ENCODE results near the gene SLC25A21. TPM values are rescaled to one million over a fixed set of nuclear protein-coding genes. Genes with fewer than 3 reads are reported as not detected.
"Not testable (repeated sequence)": the region's sequence is repeated elsewhere in the genome, so short reads cannot be mapped to it uniquely, and the experiment has no call there.

Gene SLC25A21
- total RNA-seq, 1 donor from 2014 or later: 0.89 TPM

DNA sequence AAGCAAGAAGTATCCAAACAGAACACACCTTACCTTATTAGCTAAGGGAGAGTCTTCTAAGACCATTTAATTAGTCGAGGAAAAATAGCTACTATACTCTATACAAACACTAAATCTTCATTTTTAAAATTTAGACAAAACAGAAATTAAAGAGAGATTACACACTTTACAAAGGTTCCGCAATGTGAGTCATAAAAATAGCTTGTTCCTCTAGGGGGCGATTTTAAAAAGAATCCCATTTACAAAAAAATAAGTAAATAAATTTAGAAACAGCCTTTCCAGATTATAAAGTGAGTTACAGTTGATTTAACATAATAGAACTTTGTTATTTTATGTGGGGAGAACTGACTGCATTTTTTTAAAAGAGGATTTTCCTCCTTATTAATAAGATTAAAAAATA is 309.1 kb downstream of the SLC25A21 start:
- intact Hi-C loops (cut with micrococcal nuclease): no loop called here
- DNase-seq: no peak
- no peak for ATAC-seq

DNA sequence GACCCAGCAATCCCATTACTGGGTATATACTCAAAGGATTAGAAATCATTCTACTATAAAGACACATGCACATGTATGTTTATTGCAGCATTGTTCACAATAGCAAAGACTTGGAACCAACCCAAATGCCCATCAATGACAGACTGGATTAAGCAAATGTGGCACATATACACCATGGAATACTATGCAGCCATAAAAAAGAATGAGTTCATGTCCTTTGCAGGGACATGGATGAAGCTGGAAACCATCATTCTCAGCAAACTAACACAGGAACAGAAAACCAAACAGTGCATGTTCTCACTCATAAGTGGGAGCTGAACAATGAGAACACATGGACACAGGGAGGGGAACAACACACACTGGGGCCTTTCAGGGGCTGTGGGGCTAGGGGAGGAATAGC is 310.2 kb downstream of the SLC25A21 start:
- intact Hi-C loops (cut with micrococcal nuclease); DNase-seq; ATAC-seq: not testable (repeated sequence)

DNA sequence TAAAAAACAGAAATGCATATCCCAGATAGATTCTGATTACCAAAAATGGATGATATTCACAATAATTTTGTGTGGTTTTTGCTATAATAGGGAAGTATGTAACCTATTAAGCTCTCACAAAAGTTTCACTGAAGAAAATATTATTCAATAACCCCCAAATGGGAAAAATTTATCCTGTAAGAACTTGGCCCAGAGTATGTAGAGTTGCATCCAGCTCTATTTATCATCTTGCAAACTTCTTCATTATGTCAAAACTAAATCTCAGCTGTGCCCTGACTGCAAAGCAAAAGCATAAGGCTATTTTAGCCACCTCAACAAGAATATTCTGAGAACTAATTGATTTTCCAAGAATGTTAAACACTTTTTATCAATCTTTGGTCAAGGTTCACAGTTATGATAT is 311.6 kb downstream of the SLC25A21 start:
- intact Hi-C loops (cut with micrococcal nuclease): no loop called here

DNA sequence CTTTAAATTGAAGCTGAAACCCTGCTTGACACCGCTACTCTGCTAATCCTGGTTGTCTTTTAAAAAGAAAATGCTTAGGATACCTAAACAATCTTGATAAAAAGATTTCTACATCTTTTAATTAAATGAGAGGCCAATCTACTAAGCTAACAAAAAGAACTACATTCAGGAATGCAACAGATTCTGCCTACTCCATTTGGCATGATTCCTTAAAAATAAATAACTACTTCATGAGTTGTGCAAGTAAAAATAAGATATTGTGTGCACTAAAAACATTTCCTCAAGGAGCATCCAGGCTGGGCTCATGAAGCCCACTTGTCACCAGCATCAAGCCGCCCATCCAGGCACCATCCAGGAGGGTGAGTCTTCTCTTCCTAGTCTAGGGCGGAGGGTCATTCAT is 313.3 kb downstream of the SLC25A21 start:
- no peak for ATAC-seq
- no peak for DNase-seq
- intact Hi-C loops (cut with micrococcal nuclease): no loop called here

More for the DNA sequence above, 311.6 kb downstream of the SLC25A21 start:
- ATAC-seq: no peak
- DNase-seq: no peak

DNA sequence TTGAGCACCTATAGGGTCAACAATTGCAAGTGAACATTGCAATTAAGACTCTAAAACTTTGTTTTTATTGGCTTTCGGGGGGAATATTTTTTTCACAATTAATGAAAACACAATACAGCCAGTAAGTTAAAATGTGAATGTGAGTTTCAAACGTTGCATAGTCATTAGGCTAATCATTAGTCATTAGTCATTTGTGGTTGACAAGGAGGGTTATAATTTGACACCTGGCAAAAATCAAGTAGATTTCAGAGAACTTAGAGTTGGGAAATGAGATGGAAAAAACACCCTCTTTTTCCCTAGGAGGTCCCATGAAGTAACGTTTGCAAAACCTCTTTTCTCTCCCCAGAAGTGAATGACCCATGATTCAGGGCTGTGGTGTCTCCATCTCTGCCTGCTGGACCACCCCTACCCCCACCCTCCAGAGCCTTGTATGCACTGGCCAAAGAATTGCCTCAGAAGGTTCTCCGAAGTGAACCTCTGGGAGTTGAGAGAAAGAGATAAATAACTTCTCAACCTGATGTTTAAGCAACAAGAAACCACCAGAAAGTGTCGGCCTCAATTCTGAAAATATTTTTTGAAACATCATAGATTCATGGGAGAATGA is 314.5 kb downstream of the SLC25A21 start:
- intact Hi-C loops (cut with micrococcal nuclease): no loop called here
- DNase-seq (no peak), ATAC-seq (peak; percentile 75)

DNA sequence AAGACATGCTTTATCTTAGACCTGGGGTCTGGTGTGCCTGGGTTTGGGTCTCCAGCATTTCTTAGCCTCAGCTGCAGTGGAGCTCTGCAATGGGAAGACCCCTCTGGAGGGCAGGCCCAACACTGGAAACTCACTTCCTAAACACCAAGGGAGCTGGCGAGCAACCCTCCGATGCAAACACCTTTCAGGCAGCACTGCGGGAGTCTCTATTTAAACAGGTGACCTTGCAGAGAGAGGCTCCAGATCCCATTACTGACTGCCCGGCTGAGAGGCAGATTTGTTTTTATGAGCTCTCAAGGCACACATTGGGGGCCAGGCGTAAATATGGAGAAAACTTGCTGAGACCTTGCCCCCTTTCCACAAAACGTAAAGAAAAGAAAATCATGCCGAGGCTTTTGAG is 315.3 kb downstream of the SLC25A21 start:
- ATAC-seq (no peak), DNase-seq (no peak)
- intact Hi-C loops (cut with micrococcal nuclease): no loop called here

DNA sequence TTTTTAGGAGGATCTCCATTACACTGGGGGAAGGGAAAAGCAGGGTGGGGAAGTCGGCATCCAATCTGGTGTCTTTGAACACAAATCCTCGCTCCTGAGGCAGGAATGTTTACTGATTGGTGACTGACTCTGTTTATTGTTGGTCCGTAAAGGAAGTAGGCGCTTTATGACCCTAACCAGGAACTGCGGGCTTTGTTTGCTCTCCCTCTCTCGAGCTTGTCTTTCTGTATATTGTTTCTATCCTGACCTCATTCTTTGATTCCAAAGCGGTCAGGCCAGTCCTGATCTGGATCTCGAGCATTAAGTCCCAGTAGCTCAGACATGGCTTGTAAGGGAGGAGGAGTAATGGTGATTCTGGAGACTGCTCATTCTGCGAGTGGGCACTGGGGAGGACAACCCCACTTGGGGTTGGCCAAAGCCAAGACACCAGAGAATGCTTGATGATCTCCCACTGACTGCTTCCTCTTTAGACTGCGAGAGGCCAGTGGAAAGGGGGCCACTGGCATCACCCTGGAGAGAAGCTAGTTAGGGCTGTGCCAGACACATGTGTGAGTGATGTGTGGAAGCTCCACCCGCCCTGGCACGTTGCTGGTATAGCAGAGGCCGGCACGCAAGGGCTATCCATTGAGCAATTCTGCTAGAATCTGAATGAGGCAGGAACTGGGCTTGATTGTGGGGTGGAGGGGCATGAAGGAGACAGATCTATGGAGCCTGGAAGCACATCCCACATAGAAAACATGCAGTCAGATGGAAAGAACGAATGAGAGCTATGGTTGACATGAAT is 316.1 kb downstream of the SLC25A21 start:
- intact Hi-C loops (cut with micrococcal nuclease): no loop called here
- ATAC-seq: no peak
- no peak for DNase-seq

DNA sequence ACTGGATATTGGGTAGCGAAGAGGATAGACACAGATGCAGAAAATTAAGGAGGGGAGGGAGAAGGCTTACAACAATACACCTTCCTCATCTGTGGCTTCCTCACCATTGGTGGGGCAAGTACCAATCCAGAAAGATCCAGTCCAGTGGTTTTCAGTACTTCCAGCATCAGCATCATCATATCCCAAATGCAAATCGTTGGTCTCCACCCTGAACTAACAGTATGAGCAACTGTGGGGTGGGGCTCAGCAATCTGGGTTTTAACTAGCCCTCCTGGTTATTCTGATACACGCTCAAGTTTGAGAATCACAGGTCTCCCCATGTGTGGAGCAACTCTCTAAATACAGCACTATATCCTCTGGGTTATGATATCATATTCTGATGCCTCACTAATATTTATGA is 317.0 kb downstream of the SLC25A21 start:
- ATAC-seq: no peak
- DNase-seq: no peak
- intact Hi-C loops (cut with micrococcal nuclease): no loop called here

DNA sequence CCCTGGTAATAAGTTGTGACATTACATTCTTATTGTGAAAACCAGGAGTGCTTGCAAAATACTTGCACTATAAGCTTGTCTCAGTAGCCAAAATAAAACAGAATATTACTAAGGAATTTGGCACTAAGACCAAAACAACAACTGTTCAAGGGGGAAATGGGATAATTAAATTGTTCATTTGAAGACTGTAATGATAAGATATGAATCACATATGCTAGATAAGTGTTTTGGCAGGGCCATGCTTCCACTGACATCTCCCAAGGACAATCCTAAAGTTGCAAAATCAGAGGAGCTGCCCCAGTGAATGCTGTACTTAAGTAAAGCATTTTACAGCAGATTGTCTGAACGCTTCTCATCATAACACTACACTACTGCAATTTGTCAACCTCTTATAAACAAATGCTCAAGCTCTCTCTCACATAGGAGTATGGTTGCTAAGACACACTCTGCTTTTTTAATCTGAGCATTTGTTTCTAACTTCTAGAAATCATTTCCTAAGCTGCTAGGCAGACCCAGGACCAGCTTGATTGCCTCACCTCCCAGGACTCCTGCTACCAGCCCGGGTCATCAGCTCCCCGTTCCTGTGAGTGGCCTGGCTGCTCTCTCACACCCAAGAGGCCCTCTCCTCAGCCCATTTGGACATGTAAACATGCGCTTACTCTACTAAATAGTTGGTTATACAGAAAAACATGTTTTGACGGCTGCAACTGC is 319.3 kb downstream of the SLC25A21 start:
- intact Hi-C loops (cut with micrococcal nuclease): no loop called here
- ATAC-seq (peak; percentile 78), DNase-seq (peak; percentile 28)

DNA sequence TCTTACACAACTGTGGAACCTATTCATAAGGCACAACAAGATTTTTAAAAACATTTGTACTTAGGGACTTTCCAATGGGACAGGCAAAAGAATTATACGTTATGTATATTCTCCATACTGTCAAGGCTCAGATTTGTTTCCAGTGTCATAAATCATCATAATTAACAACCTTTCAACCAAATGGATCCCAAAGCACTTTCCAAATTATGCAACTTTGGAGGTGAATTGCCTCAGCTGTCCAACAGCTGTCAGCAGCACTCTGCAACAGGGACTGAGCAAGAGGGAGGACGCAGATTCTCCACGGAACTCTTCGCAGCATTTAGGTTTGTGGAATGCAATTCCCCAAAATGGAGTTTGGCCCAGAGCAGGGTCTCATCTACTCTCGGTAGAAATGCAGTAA is 324.2 kb downstream of the SLC25A21 start:
- intact Hi-C loops (cut with micrococcal nuclease): no loop called here
- no peak for DNase-seq
- ATAC-seq: no peak

DNA sequence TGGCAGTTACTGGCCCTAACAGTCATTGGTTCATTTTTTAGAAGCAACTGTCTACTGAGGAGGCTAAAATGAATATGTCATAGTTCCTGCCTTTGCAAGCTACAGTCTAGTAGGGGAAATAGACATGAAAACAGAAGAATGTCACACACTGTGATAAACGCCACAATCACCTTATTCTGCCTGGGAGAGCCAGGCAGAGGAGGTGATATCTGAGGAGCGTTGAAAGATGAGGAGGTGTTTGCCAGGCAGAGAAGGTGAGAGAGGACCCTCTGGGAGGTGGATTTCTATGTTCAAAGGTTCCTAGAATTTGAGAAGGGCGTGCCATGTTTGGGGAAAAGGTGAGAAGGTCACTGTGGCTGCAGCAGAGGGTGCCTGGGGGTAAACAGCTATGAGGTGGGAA is 325.0 kb downstream of the SLC25A21 start:
- intact Hi-C loops (cut with micrococcal nuclease): no loop called here
- DNase-seq: no peak

DNA sequence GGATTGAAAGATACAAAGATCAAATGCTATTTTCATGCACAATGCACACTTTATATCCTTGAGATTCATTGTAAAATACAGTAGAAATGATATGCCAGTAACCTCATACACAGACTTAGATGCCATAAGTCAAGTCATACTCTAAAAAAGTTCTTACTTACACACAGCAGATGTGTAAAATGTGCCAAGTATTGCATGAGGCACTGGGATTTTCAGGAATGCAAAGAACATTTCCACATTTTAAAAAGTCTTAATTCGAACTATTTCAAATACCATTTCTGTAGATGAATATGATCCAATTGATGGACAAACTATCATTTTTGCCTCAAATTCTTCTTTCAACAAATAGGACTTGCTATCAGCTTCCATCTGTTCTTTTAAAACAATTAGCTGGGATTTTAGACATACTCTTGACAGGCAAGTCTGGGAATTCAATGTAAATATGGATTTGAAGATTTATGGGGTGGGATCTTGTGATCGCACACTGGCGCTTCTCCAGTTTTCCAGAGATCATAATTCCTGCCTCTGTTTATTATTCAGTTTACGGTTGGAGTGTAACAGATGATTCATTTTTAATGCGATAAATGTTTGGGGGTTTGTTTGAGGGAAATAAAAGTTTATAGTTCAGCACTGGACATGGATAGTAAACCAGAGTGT is 326.9 kb downstream of the SLC25A21 start:
- intact Hi-C loops (cut with micrococcal nuclease): no loop called here
- DNase-seq (no peak), ATAC-seq (no peak)

More for the DNA sequence above, 325.0 kb downstream of the SLC25A21 start:
- ATAC-seq: no peak

DNA sequence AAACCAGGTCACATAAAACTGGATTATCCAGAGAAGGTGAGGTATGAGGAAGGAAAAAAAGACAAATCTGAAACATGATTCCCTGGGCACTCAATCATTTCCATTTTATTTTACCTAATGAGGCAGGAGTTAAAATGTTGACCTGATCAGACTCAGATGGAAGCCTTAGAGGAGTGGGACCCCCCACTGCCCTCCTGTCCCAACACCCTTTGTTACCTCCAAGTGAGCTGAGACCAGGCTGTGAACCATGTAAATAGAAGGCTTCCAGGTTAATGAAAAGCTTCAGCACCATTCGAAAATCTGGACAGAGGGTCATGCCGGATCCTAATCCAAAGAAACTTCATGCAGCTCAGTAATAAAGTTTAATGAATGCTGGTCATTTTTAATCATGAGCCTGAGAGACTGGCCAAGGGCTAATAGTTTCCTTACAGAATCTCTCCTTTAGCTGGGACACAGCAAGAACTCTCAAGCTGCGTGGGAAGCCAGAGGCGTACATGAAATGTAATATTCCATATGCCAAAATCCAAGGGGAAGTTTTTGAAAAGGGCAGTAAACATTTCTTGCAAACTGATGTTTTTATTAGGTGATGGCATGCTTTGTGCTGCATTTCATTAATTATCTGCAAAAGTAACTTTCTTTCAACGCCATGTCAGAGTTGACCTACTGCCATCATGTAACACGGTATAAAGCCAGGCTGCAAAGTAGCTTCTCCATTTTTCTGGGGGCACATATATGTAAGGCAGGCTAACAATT is 327.8 kb downstream of the SLC25A21 start:
- intact Hi-C loops (cut with micrococcal nuclease): no loop called here
- DNase-seq (no peak), ATAC-seq (no peak)

DNA sequence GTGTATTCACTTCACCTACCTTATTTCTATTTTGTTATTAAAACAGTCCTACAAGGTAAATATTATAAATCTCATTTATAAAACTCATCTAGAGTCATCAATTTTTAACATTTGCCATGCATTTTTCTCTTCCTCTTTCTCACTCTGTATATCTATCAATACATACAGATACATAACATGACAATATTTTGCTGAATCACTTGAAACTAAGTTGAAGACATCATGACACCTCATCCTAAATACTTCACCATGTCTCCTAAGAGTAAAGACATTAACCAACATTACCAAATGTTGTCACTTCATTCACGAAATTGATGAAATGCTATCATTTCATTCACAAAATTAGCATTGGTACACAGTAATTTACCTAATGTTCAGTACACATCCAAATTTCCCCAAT is 329.0 kb downstream of the SLC25A21 start:
- intact Hi-C loops (cut with micrococcal nuclease): no loop called here
- ATAC-seq (no peak), DNase-seq (no peak)

DNA sequence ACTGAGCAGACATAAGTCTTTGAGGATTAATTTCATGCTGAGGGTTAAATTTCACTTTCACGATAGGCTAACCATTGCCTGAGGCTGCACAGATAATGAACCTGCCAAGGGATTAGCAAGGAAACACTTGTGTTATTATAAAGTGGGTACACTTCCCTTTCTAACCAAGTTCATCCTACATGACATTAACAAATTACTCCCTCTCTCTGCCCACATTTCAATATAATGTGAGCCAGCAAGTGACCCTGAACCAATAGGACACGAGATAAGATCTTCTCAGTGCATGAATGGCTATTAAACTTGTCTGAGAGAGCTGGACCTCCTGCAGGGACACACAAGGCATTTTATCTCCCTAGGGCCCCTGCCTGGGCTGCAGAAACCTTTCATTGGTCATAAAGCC is 337.3 kb downstream of the SLC25A21 start:
- no peak for ATAC-seq
- no peak for DNase-seq

DNA sequence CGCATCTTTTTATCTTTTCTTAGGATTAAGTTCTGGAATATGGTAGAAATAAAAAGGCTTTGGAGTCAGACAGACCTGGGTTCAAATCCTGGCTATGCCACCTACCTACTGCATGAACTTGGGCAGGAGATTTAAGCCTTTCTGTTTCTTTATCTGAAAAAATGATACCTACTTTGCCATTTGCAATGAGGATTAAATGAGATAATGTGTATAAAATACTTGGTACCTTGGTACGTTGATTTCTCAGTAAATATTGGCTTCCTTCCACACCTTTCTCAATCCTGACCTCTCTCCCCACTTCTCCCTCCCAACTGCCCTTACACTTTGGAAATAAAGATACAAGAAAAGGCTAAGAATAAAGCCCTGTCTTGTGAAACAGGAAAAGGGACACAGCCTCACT is 338.1 kb downstream of the SLC25A21 start:
- no peak for ATAC-seq
- no peak for DNase-seq
- intact Hi-C loops (cut with micrococcal nuclease): no loop called here

More for the DNA sequence above, 337.3 kb downstream of the SLC25A21 start:
- intact Hi-C loops (cut with micrococcal nuclease): no loop called here

DNA sequence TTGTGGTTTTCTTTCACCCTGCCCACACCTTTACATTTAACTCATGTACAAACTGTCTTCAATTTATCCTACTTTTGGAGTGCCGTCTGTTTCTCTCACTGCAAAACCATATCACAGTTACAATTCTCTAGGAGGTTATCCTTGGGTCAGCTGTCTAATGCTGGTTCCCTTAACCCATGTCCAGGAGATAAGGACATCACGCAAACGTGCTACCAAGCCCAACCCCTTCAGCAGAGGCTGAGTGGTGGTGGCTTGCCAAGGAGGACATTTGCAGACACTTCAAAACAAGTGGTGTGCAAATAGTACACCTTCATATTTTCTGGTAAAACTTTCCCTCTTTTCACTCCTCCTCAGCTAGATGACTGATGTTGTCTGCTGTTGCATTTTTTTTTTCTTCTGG is 342.9 kb downstream of the SLC25A21 start:
- intact Hi-C loops (cut with micrococcal nuclease): no loop called here
- ATAC-seq: no peak

DNA sequence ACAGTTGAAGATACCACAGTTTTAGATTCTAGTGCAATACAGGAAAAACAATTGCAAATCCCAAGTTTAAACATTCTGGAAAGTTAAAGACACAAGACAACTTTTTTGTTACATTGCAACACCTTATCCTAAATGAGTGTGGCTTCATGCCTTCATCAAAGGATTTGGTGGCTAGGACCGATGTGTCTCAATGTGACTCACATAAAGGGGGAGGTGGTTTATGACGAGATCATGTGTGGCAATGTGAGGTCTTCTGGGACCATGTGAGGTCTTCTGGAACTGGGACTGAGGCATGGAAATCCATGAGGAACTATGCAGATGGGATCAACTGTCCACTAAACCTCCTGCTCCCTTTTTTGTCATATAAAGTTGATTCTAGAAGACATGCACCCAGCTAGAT is 344.5 kb downstream of the SLC25A21 start:
- DNase-seq (no peak), ATAC-seq (no peak)
- intact Hi-C loops (cut with micrococcal nuclease): no loop called here

More for the DNA sequence above, 342.9 kb downstream of the SLC25A21 start:
- DNase-seq: no peak

DNA sequence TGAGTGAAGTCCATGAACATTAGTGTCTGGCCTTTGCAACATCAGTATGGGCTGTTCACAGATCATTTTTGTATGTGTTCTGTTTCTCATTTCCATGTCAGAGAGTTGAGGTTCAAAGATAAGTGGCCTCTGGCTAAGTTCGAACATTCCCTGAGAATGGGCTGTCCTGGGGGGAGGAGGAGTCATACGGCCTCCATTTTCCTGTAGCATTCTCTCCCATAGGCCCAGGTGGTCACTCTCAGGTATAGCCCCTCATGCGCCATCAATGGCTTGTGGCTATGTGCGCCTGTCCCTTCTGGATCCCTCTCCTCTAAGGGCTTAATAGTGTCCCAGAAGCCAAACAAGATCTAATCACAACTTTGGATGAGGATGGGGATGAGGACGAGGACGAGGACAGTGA is 345.8 kb downstream of the SLC25A21 start:
- no peak for ATAC-seq
- DNase-seq: no peak
- intact Hi-C loops (cut with micrococcal nuclease): no loop called here

Measured in left ventricle myocardium superior (tissue), 1 donor.